Measurements from ENCODE around the gene EXOC6. TPM values are rescaled to one million over a fixed set of nuclear protein-coding genes. Genes with fewer than 3 reads are reported as not detected.

Gene EXOC6
- total RNA-seq, 1 experiment from 2014 or later: 12.9 TPM

DNA sequence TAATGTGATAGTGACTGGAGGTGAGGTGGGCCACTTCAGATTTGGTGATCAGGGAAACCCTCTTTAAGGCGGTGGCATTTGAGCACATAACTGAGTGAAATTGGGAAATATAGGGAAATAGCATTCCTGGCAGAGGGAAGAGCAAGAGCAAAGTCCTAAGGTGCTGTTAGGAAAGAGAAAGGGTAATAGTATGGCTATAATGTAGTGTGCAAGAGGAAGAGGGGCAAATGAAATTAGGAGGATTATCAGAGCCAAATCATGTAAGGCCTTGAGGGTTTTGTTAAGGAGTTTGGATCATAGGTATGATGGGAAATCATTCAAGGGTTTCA lies 184.5 kb downstream of the EXOC6 start:
- ATAC-seq (no peak), DNase-seq (ENCODE audit: low read depth, low spot score) (no peak)
- Histone ChIP-seq H4K20me1 (ENCODE audit: insufficient read depth) (no peaks in the 10 kb centered on the region), H3K9me3 (ENCODE audit: control insufficient read depth in 1 of 2, insufficient read depth in 1 of 2, low read depth in 1 of 2, low read length in 2 of 2) (no peaks in the 10 kb centered on the region), H3K9me2 (ENCODE audit: insufficient read depth) (no peaks in the 10 kb centered on the region), H3K79me2 (ENCODE audit: insufficient read depth, low read length) (no peaks in the 10 kb centered on the region), H3K27me3 (ENCODE audit: insufficient read depth, low read length) (no peaks in the 10 kb centered on the region), H3K36me3 (ENCODE audit: control insufficient read depth in 1 of 2, insufficient read depth in 2 of 2, low read length in 2 of 2) (no peaks in the 10 kb centered on the region), H2AFZ (ENCODE audit: low read depth, low read length, poor library complexity, severe bottlenecking) (no peak overlapping the region), H3K27ac (ENCODE audit: low read depth, low read length) (no peak overlapping the region), H3K4me1 (ENCODE audit: control insufficient read depth in 1 of 2, insufficient read depth in 2 of 2, low read length in 2 of 2) (peaks cover 19 to 37% of the 10 kb centered on the region in 2 experiments), H3K4me2 (ENCODE audit: low read length) (no peak overlapping the region), H3K9ac (ENCODE audit: low read length) (no peak overlapping the region), H3K4me3 (replicated peaks in 1 of 2; ENCODE audit: low read depth in 1 of 2, low read length in 2 of 2) (no peak overlapping the region)
- RAD21 ChIA-PET (ENCODE audit: low non-redundant PET in 1 of 2, low total read pairs in 2 of 2, uncharacterized antibody in 2 of 2, unreplicated experiment in 2 of 2): no interaction called here
- TF ChIP-seq ELF1 (IDR thresholded peaks at IDR 0.05; ENCODE audit: borderline replicate concordance, low read depth) (no peak), CBX3 (IDR thresholded peaks at IDR 0.05; ENCODE audit: low read depth) (no peak), YY1 (IDR thresholded peaks at IDR 0.05; ENCODE audit: extremely low read depth, insufficient replicate concordance, low read depth, low read length) (no peak), EZH2 (IDR thresholded peaks at IDR 0.05) (no peak), SRF (IDR thresholded peaks at IDR 0.05; ENCODE audit: low read depth) (no peak), EGR1 (IDR thresholded peaks at IDR 0.05; ENCODE audit: low read depth) (no peak), TCF7L2 (IDR thresholded peaks at IDR 0.05; ENCODE audit: borderline replicate concordance, extremely low read depth, insufficient read depth, insufficient read length) (no peak), EZH2phosphoT487 (IDR thresholded peaks at IDR 0.05; ENCODE audit: borderline replicate concordance) (no peak), CEBPB (IDR thresholded peaks at IDR 0.05; ENCODE audit: low read depth) (no peak), ZFX (IDR thresholded peaks at IDR 0.05) (no peak), JUND (IDR thresholded peaks at IDR 0.05) (no peak), SIN3A (IDR thresholded peaks at IDR 0.05; ENCODE audit: low read depth) (no peak), POLR2AphosphoS5 (IDR thresholded peaks at IDR 0.05; ENCODE audit: low read depth, low read length) (no peak)
- TF ChIP-seq, protein P1, sequence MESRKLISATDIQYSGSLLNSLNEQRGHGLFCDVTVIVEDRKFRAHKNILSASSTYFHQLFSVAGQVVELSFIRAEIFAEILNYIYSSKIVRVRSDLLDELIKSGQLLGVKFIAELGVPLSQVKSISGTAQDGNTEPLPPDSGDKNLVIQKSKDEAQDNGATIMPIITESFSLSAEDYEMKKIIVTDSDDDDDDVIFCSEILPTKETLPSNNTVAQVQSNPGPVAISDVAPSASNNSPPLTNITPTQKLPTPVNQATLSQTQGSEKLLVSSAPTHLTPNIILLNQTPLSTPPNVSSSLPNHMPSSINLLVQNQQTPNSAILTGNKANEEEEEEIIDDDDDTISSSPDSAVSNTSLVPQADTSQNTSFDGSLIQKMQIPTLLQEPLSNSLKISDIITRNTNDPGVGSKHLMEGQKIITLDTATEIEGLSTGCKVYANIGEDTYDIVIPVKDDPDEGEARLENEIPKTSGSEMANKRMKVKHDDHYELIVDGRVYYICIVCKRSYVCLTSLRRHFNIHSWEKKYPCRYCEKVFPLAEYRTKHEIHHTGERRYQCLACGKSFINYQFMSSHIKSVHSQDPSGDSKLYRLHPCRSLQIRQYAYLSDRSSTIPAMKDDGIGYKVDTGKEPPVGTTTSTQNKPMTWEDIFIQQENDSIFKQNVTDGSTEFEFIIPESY (IDR thresholded peaks at IDR 0.05; ENCODE audit: extremely low read depth, insufficient replicate concordance, low read length): no peak
- TF ChIP-seq, protein P2, sequence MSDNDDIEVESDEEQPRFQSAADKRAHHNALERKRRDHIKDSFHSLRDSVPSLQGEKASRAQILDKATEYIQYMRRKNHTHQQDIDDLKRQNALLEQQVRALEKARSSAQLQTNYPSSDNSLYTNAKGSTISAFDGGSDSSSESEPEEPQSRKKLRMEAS (IDR thresholded peaks at IDR 0.05): no peak
- TF ChIP-seq, protein P3, sequence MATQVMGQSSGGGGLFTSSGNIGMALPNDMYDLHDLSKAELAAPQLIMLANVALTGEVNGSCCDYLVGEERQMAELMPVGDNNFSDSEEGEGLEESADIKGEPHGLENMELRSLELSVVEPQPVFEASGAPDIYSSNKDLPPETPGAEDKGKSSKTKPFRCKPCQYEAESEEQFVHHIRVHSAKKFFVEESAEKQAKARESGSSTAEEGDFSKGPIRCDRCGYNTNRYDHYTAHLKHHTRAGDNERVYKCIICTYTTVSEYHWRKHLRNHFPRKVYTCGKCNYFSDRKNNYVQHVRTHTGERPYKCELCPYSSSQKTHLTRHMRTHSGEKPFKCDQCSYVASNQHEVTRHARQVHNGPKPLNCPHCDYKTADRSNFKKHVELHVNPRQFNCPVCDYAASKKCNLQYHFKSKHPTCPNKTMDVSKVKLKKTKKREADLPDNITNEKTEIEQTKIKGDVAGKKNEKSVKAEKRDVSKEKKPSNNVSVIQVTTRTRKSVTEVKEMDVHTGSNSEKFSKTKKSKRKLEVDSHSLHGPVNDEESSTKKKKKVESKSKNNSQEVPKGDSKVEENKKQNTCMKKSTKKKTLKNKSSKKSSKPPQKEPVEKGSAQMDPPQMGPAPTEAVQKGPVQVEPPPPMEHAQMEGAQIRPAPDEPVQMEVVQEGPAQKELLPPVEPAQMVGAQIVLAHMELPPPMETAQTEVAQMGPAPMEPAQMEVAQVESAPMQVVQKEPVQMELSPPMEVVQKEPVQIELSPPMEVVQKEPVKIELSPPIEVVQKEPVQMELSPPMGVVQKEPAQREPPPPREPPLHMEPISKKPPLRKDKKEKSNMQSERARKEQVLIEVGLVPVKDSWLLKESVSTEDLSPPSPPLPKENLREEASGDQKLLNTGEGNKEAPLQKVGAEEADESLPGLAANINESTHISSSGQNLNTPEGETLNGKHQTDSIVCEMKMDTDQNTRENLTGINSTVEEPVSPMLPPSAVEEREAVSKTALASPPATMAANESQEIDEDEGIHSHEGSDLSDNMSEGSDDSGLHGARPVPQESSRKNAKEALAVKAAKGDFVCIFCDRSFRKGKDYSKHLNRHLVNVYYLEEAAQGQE (IDR thresholded peaks at IDR 0.05; ENCODE audit: low read depth): no peak
- POLR2A ChIA-PET: no interaction called here
- intact Hi-C loops (cut with micrococcal nuclease): loop anchor here (5.0 kb wide), 1 partner anchor 140 kb away; no protein-coding TSS in a partner anchor
- no TSS peak for BruUV-seq (replicated peaks)
- CTCF ChIA-PET: no interaction called here
